ENCODE results near the gene NAPG.

GRCh38 chr18:10482985-10483949 is 42.6 kb upstream of the NAPG start:
- no peak for TF ChIP-seq NFE2L1 (CRISPR knock-in tag; IDR thresholded peaks at IDR 0.05)
- no peak for TF ChIP-seq JUN (CRISPR knock-in tag; IDR thresholded peaks at IDR 0.05)
- TF ChIP-seq CREB1 (CRISPR knock-in tag; IDR thresholded peaks at IDR 0.05), result no peak
- TF ChIP-seq, protein P1, sequence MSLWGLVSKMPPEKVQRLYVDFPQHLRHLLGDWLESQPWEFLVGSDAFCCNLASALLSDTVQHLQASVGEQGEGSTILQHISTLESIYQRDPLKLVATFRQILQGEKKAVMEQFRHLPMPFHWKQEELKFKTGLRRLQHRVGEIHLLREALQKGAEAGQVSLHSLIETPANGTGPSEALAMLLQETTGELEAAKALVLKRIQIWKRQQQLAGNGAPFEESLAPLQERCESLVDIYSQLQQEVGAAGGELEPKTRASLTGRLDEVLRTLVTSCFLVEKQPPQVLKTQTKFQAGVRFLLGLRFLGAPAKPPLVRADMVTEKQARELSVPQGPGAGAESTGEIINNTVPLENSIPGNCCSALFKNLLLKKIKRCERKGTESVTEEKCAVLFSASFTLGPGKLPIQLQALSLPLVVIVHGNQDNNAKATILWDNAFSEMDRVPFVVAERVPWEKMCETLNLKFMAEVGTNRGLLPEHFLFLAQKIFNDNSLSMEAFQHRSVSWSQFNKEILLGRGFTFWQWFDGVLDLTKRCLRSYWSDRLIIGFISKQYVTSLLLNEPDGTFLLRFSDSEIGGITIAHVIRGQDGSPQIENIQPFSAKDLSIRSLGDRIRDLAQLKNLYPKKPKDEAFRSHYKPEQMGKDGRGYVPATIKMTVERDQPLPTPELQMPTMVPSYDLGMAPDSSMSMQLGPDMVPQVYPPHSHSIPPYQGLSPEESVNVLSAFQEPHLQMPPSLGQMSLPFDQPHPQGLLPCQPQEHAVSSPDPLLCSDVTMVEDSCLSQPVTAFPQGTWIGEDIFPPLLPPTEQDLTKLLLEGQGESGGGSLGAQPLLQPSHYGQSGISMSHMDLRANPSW (CRISPR knock-in tag; conservative IDR thresholded peaks at IDR 0.05; ENCODE audit: low read depth), result no peak
- no peak for TF ChIP-seq TEAD4 (CRISPR knock-in tag; IDR thresholded peaks at IDR 0.05)
- TF ChIP-seq CTCF (IDR thresholded peaks at IDR 0.05), result no peak
- TF ChIP-seq NR3C1 (CRISPR knock-in tag; conservative IDR thresholded peaks at IDR 0.05; ENCODE audit: low read depth), result no peak
- no peak for TF ChIP-seq NFYB (CRISPR knock-in tag; conservative IDR thresholded peaks at IDR 0.05; ENCODE audit: low read depth)
- TF ChIP-seq FOXP1 (CRISPR knock-in tag; IDR thresholded peaks at IDR 0.05; ENCODE audit: borderline replicate concordance), result no peak
- TF ChIP-seq, protein P2, sequence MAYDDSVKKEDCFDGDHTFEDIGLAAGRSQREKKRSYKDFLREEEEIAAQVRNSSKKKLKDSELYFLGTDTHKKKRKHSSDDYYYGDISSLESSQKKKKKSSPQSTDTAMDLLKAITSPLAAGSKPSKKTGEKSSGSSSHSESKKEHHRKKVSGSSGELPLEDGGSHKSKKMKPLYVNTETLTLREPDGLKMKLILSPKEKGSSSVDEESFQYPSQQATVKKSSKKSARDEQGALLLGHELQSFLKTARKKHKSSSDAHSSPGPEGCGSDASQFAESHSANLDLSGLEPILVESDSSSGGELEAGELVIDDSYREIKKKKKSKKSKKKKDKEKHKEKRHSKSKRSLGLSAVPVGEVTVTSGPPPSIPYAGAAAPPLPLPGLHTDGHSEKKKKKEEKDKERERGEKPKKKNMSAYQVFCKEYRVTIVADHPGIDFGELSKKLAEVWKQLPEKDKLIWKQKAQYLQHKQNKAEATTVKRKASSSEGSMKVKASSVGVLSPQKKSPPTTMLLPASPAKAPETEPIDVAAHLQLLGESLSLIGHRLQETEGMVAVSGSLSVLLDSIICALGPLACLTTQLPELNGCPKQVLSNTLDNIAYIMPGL (CRISPR knock-in tag; IDR thresholded peaks at IDR 0.05), result no peak
